HG03103 (cell line): ENCODE data around the gene SLC1A7.

Experiments
- ATAC-seq: cut with Tn5 transposase; IDR thresholded peaks from one replicate; pipeline ENCODE4 v1.9.1; 2021; ENCODE audit warnings: low read depth; ENCODE audit not compliant: unreplicated experiment

The SLC1A7 gene

DNA sequence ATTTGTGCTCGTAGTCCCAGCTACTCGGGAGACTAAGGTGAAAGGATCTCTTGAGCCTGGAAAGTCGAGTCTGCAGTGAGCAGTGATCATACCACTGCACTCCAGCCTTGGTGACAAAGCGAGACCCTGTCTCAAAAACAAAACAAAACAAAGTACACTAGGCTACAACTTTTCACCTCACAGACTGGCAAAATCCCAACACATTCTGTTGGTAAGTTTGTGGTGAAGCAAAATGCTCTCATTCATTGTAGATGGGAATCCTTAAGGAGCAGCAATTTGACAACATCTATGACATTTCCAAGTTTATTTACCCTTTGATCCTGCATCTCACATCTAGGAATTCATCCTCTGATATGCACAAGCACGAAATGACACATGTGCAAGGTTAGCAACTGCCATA, 20.2 kb upstream of the SLC1A7 start:
- ATAC-seq: no peak

DNA sequence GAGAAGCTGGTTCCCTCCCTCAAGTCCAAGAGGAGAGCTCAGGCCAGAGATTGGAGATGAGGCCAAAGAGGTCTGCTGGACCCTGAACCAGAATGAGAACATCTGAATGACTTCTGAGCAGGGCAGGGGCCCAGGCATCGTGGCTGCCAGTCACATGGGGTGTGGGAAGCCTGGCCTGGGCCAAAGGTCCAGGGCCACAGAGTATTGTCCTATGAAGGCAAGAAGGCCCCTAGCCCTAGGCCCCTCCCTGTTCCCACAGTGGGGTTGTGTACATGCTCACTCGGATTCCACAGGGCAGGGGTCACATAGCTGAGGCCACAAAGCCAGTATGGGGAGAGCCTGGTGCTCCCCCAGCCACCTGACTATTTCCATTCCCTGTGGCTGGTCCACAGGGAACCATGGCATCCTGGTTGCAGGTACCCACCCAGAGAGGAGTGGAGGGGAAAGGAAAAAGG, 18.5 kb upstream of the SLC1A7 start:
- no peak for ATAC-seq

DNA sequence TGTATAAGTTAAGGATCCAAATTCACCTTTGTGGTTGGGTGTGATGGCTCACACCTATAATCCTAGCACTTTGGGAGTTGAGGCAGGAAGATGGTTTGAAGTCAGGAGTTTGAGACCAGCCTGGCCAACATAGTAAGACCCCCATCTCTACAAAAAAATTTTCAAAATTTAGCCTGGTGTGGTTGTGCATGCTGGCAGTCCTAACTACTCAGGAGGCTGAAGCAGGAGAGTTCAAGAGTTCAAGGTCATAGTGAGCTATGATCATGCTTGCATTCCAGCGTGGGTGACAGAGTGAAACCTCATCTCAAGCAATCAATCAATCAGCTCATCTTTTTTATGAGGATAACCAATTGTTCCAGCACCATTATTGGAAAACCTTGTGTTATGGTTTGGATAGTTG, 16.5 kb upstream of the SLC1A7 start:
- no peak for ATAC-seq

DNA sequence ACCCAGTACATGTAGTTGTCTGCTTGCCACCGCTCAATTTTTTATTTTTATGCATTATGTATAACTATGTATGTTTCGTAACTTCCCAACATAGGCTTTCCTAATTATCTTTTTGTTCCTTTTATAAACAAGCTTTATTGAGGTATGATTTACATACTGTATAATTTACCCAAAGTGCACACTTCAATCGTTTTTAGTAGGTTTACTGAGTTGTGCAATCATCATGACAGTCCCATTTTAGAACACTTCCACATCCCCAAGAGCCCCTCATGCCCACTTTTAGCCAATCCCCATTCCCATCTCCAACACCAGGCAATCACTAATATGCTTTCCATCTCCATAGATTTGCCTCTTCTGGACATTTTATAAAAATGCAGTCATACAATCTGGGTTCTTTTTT, 14.3 kb upstream of the SLC1A7 start:
- ATAC-seq: no peak

DNA sequence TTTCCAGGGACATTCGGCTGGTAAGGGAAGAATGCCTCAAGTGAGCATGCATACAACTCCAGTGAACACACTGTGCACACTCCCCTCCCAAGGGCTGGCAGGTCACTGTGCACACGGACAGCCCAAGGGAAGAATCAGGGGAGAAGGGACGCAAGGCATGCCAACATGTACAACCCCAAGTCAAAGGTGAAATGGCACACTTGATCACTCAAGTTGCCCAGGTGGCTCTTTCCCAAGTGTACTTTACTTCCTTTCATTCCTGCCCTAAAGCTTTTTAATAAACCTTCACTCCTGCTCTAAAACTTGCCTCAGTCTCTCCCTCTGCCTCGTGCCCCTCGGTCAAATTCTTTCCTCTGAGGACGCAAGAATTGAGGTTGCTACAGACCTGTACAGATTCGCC, 13.5 kb upstream of the SLC1A7 start:
- no peak for ATAC-seq

DNA sequence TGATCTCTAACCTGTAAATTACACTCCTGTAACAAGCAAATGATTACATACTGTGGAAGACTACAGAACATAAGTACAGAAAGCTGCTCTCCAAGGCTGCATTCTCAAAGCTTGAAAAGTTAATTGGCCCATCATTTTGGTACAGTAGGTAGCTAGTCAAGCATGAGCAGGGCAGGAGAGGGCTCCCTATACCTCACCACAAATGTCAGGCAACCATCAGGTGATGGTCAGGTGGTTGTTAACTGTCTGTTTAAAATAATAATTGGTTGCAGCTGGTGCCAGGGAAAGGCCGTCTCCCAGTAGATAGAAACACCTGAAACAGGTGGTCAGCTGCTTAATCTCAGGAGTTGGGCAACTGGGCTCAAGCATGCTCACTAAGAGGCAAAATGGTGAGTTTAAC, 13.1 kb upstream of the SLC1A7 start:
- no peak for ATAC-seq

DNA sequence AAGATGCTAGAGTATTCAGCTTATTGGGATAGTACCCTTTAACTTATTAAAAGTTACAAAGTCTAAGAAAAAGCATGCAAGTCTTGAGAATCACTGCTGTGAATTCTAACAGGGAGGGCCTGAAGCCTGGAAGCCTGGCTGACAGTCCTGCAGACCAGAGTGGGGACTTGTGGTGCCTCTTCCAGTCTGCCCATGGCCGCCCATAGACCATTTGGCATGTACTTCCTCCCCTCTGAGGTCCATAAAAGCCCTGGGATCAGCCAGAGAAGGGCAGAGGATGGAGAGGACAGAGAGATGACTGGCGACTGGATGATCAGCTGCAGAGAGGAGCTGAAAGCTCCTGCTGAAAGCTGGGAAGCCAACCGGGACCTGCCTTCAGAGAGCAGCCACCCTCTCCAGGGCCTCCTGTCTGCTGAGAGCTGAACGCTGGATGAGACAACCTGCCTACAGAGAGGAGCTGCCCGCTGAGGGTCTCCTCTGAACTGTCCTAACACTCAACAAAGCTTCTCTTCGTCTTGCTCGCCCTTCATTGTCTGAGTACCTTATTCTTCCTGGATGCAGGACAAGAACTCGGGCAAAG, 12.5 kb upstream of the SLC1A7 start:
- ATAC-seq: no peak

DNA sequence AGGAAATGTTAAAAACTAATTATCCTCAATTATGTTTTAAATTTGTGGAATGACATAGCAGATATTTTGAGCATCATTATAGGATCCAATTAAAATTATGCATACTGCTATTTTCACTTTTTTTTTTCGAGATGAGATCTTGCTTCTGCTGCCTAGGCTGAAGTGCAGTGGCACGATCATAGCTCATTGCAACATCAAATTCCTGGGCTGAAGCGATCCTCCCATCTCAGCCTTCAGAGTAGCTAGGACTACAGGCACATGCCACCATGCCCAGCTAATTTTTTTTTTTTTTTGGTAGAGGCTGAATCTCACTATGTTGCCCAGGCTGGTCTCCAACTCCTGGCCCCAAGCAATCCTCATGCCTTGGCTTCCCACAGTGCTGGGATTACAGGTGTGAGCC, 11.3 kb upstream of the SLC1A7 start:
- no peak for ATAC-seq

DNA sequence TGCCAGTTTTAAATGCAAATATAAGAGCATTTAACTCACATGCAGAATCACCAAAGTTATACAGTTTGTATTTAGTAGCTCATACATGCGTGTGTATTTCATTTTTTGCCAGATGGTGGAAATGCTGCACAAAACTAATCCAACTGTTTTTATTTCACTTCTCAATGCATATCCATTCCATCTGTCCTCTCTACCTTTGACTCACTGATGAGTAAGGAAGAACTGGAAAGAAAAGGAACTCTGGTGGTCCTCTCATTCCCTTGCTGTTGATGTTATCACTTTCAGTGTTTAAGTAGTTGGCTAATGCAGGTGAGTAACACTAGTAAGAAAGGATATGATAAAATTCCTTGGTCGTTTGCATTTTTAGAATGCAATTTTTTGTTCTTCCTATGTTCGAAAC, 5.7 kb upstream of the SLC1A7 start:
- ATAC-seq: no peak

DNA sequence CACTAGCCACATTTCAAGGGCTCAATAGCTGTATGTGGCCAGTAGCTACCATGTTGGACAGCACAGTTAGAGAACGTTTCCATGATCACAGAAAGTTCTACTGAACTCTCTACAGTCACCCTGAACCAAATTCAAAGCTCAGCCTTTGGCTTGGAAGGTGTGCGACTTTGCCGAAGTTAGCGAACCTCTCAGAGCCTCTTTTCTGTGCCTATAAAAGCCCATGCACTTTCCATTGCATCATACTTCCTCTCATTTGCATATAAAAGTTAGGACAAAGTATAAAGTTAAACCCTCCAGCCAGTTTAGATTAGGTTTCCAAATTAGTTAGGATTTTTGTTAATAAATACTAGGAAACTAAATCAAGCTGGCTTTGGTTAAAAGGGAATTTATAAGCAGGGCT, 4.7 kb upstream of the SLC1A7 start:
- ATAC-seq: no peak

DNA sequence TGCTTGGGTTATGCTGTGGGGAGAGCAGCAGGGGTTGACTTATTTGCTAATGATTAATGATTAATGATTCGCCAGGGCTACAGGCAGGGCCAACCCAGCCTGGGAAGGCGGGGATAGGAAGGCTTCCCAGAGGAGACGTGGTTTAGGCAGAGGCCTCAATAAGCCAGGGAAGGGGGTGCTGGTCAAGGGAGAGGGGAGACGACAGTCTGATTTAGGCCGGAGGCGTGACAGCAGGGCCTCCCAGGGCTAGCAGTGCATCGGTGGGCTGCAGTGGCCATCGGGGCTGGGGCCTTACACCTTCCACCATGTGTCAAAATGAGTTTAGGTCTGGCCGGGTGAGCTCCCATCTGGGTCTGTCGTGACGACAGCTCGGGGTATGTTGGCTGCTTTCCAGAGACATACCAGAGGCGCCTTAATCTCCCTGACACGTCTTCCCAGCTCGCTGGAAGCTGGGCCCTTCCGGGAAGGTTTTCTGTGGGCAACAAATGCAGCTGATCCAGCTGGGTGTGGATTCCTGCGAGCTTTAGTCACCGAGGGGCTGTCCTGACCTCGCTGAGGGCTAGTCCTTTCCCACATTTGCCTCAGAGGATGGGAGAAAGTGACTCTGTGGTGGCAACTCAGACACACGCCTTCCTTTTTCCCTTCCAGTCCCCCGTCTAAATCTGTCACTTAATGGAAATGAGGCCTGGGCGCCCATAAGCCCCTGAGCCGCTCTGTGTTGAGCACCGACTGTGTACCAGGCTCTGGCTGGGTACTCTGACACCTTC, 3.7 kb upstream of the SLC1A7 start:
- ATAC-seq: no peak

DNA sequence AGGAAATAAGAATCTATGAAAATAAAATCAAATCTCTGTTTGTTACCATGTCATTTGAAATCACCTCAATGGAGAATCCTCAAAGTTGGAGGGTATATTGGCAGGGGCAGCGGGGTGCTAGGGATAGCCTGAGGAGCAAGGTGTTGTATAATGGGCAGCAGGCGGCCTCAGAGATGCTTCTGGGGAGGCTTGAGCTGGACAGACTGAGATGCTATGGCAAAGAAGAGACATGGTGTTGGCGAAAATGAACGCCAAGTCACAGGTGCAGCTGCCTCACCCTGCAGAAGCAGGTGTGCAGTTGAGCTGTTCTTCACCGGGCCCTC, 3.1 kb upstream of the SLC1A7 start:
- ATAC-seq: no peak

DNA sequence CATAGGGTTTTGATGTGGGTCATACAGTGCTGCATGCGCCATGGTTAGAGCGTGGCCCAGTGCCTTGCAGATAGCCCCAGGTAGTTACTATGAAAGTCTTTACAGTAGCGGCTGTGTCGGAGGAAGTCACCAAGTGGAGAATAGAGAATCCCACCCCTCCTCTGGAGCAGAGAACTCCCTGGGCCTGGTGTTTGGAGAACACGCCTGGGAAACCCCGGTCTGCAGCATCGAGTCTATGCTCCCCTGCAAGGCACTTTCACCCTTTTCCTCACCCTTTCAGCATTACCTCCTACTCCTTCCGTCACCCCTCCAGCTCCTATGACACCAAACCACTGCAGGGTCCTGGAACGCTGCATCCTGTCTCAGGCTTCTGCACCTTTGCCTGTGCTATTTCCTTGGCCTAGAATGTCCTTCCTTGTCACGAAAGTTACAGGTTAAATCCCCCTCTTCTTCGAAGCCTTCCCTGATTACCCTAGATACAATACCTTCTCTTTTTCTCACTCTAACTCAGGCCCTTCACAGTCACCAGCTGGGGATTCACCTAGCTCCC, 2.7 kb upstream of the SLC1A7 start:
- ATAC-seq: no peak

DNA sequence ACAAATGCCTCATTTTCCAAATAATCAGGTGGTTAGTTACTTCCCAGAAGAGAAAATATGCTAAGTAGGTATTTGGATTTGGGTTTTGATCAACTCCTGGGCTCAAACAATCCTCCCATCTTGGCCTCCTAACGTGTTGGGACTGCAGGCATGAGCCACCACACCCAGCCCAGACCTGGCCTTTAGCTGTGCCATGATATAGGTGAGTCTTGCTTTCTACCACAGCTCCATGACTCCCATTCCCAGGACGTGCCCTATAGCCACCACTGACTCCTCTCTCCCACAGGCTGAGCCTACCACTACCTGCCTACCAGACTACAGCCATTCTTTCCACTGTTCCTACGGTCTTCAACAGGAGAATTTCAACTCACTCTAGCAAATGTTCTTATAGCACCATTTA, 1.8 kb upstream of the SLC1A7 start:
- no peak for ATAC-seq

DNA sequence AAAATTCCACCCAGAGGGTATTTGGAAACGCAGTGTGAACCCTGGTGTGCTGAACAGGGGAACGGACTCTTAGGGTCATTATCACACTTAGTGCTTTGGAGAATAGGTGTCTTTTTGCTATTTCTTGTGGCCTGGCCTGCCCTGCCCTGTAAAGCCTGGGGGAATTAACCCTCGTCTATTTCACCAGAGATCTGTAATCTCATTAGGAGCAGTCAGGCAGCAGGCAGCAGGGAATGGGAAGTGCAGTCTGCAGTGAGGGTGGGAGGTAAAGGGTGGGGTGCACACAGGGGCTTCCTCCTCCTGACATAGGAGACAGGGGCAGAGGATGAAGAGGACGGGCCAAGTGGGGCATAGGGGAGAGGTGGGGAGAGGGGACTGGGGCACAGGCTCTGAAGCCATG, 1.1 kb upstream of the SLC1A7 start:
- ATAC-seq: no peak

DNA sequence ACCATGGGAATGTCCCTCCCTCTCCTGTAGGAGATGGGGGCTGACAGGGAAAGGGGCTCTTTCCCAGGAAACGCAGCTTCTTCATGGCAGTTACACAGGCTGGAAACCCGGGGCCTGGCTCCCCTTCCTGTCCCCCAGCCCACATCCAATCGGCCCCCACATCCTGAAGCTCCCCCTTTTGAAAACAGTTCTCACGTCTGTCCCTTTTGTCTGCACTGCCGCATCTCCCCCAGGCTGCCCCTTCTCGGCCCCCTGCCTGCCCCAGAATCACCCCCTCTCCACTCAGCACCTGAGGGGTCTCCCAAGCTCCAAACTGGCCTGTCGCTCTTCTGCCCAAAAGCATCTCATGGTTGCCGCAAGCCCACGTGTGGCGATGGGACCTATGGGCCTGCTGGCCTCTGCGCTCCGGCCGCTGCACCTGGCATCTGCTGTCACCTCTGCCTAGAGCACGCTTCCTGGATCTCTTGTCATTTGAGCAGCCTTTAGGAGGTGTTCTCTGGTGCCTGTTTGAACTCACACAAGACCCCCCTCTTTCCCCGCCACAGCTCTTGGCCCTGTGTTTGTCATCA, 867 bp downstream of the SLC1A7 start:
- no peak for ATAC-seq

DNA sequence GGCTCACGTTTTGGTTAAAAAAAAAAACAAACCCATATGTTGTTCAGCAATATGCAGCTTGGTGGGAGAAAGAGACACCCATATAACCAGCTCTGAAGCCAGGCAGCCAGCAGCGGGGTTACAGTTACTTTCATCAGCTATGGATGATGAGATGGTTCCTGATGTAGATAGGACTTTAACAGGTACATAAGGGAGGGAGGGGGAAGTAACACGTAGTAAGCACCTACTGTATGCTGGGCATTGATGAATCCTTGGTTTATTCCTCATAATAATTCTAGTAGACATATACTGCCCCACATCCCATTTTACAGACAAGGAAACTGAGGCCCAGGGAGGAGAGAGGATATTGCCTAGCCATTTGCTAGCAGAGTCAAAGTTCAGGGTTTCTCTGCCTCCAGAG, 2.0 kb downstream of the SLC1A7 start:
- no peak for ATAC-seq

DNA sequence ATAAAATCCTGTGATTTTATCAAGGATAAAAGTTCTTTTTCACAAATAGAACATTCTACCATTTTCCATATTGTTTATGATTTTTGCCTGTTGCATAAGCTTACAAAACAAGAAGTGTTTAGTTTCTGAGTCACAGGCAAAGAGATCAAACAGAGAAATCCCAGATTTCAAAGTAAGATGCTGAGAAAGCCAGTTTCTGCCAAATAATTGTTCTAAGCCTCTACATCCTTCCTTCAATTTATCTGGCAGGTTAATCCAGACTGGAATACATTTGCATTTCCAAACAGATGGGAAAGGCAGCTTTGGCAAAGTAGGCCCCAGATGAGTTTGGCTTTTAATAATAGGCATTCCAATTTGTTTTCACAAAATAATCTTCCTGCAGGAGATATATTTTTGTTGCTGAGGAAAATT, 2.5 kb downstream of the SLC1A7 start:
- ATAC-seq: no peak

DNA sequence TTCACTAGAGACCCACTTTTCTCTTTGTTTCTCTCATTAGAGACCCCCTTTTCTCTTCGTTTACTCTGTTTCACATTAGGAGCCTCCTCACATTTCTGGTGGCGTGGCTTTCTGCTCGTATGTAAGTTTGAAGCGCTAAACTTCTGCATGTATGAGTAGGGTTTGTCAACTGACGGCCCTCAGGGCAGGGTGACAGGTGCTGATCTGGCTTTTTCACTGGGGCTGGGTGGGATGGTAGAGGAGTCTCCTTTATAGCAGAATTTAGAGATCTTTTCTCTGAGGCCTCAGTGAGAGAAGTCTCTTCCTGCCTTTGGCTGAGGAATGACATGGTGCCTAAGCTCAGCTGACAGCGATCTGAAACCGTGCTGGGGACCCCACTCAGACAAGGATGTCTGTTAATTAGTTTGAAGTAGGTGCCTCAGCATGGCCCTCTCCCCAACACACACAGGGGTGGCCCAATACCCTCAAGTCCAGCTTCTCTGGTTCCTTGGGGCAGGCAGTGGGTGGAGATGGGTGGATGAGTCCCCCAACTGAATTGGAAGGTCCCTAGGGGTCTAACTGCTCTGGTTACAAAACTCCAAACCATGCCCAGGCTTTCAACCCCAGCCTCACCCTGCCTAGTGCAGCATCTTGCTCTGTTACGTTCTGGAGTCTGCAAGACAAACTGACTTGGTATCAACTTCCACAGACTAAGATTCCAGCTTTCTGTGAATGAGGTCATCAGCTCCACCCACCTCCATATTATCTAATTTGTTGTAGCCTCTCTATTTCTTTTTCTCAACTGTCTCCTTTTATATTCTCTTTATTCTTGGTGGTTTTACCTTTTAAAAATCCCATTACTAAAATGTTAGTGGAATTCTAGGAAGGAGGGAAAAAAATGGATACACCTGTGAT, 3.2 kb downstream of the SLC1A7 start:
- no peak for ATAC-seq

DNA sequence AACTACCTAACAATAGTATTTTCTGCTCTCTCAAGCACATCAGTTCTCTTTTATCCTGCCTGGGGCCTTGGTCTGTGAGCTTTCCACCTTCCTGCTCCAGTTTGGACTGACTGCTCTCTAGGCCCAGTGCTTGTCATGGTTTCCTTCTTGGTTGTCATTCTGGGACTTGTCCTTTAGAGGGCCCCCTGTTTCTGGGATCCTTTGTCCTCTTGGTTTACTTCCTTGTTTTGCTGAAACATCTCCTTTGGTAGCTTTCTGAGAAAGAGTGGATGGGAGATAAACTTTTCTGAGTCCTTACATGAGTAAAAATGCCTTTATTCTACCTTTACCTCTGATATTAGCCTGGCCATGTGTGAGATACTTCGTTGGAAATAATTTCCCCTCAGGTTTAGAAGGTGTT, 4.7 kb downstream of the SLC1A7 start:
- no peak for ATAC-seq

DNA sequence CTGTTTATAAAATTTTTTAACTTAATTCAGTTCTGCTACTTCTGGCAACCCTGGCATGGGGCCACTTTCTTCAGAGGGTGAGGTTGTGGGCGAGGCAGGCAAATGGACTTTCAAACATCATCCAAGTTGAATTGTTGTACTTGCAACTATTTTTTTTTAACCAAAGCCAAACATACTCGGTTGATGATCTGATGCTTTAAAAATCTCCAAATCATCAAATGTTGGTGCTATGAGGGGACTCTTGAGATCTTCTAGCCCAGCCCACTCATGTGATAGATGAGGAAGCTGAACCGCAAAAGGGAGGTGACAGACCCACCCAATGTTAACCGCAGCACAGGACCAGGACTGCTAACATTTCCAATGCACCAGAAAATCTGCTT, 6.7 kb downstream of the SLC1A7 start:
- ATAC-seq: no peak
